DMS79 treated with DMSO at 0.1 percent for 48 hours (cell line): ENCODE measurements around the gene PLEKHG7.

ENCODE experiments used
- DNase-seq: peaks from one replicate; lab custom pipeline; 2025; lab: John Stamatoyannopoulos, UW

Gene PLEKHG7

GRCh38 chr12:92802906-92803305, 100.1 kb downstream of the PLEKHG7 start:
- DNase-seq: no peak

GRCh38 chr12:92803903-92804302, 101.1 kb downstream of the PLEKHG7 start:
- no peak for DNase-seq

GRCh38 chr12:92810370-92810769, 107.6 kb downstream of the PLEKHG7 start:
- DNase-seq: no peak

- DNase-seq: peak; percentile 9
These were observed 111.8 kb downstream of the PLEKHG7 start for GRCh38 chr12:92814584-92814983.

- no peak for DNase-seq
These were observed 118.4 kb downstream of the PLEKHG7 start for GRCh38 chr12:92821142-92821541.
